H1 (cell line): ENCODE results near the gene PDGFA. TPM values are rescaled to one million over a fixed set of nuclear protein-coding genes. Genes with fewer than 3 reads are reported as not detected.

Experiments used
- CTCF ChIA-PET: fragments of 300-600 bp; sonication (Branson Sonifier 250); formaldehyde crosslinking; loops from one replicate; lab custom pipeline; 2021; ENCODE audit not compliant: partially characterized antibody; lab: Charles Lee
- POLR2A ChIA-PET: fragments of 300-600 bp; sonication (Branson Sonifier 250); formaldehyde crosslinking; loops from one replicate; lab custom pipeline; 2021; ENCODE audit warnings: inconsistent platforms; ENCODE audit not compliant: partially characterized antibody; lab: Charles Lee
- DNase-seq, 2 experiments: peaks; one replicate each; pipeline versions ENCODE4 v3.0.0 to v3.0.0-alpha.2; 2010 to 2022; ENCODE audit warnings: low spot score in 2 of 2, low read depth in 1 of 2, mixed read lengths in 1 of 2
- FAIRE-seq: peaks from 2 replicates; lab custom pipeline; 2011; peaks lifted over from hg19 to GRCh38; lab: Jason Lieb, UNC
- H2AFZ ChIP-seq: 2 replicates; pipeline ENCODE4 v1.8.1; 2012; ENCODE audit warnings: low read length, inconsistent platforms
- H2AK5ac ChIP-seq: 2 replicates; pipeline ENCODE4 v1.6.1; 2013; ENCODE audit warnings: low read depth, low read length
- H2BK120ac ChIP-seq: replicated peaks from 2 replicates; pipeline ENCODE3; 2013; ENCODE audit warnings: low read depth, low read length, inconsistent platforms
- H2BK12ac ChIP-seq: 2 replicates; pipeline ENCODE4 v1.6.1; 2013; ENCODE audit warnings: low read depth, low read length
- H2BK15ac ChIP-seq: 2 replicates; pipeline ENCODE4 v1.6.1; 2013; ENCODE audit warnings: low read length
- H2BK20ac ChIP-seq: 2 replicates; pipeline ENCODE4 v1.6.1; 2013; ENCODE audit warnings: low read length
- H2BK5ac ChIP-seq: 2 replicates; pipeline ENCODE4 v1.6.1; 2013; ENCODE audit warnings: low read depth, low read length
- H3K14ac ChIP-seq: 2 replicates; pipeline ENCODE4 v1.6.1; 2013; ENCODE audit warnings: inconsistent platforms; ENCODE audit not compliant: insufficient read length
- H3K18ac ChIP-seq: 2 replicates; pipeline ENCODE4 v1.6.1; 2013; ENCODE audit warnings: low read length; ENCODE audit errors: extremely low read depth
- H3K23ac ChIP-seq: 2 replicates; pipeline ENCODE4 v1.6.1; 2013; ENCODE audit warnings: inconsistent platforms; ENCODE audit not compliant: insufficient read length
- H3K23me2 ChIP-seq: 2 replicates; pipeline ENCODE4 v1.6.1; 2013; ENCODE audit warnings: low read depth, low read length
- H3K27ac ChIP-seq: 2 replicates; pipeline ENCODE4 v1.6.1; 2011; ENCODE audit warnings: low read depth, low read length, inconsistent platforms
- H3K27me3 ChIP-seq, 4 experiments: replicated peaks in 1 of 4; 1 replicate in 1 of 4; 2 replicates in 3 of 4; pipeline versions ENCODE4 v1.6.1 to v1.8.1; 2011 to 2013; ENCODE audit warnings: low read length in 3 of 4, mild to moderate bottlenecking in 3 of 4, inconsistent platforms in 2 of 4, mixed read lengths in 2 of 4, moderate library complexity in 1 of 4; ENCODE audit not compliant: control insufficient read depth in 3 of 4, insufficient read depth in 3 of 4; ENCODE audit errors: extremely low read depth in 1 of 4
- H3K36me3 ChIP-seq, 4 experiments: 2 replicates each; pipeline versions ENCODE4 v1.6.1 to v1.8.1; 2011 to 2013; ENCODE audit warnings: mild to moderate bottlenecking in 4 of 4, low read length in 3 of 4, moderate library complexity in 2 of 4, control low read depth in 1 of 4, inconsistent platforms in 1 of 4; ENCODE audit not compliant: insufficient read depth in 4 of 4, control insufficient read depth in 2 of 4
- H3K4ac ChIP-seq: replicated peaks from 2 replicates; pipeline ENCODE3; 2013; ENCODE audit warnings: low read length, low read depth, mixed read lengths, inconsistent platforms; ENCODE audit not compliant: insufficient read length
- H3K4me1 ChIP-seq, 4 experiments: replicated peaks in 1 of 4; 1 replicate in 1 of 4; 2 replicates in 3 of 4; pipeline versions ENCODE4 v1.6.1 to v1.8.1; 2011 to 2013; ENCODE audit warnings: low read length in 3 of 4, inconsistent platforms in 2 of 4, mixed read lengths in 1 of 4; ENCODE audit not compliant: insufficient read depth in 4 of 4, control insufficient read depth in 3 of 4
- H3K4me2 ChIP-seq, 2 experiments: 2 replicates each; pipeline versions ENCODE4 v1.6.1 to v1.8.1; 2011 to 2013; ENCODE audit warnings: low read depth in 2 of 2, low read length in 2 of 2, control low read depth in 1 of 2, inconsistent platforms in 1 of 2, mild to moderate bottlenecking in 1 of 2; ENCODE audit not compliant: insufficient read depth in 1 of 2
- H3K4me3 ChIP-seq, 4 experiments: fragments of 200-600, 300-600 bp in 1 of 4; sonication (generic), shearing (Covaris generic), sonication (Bioruptor Twin) in 1 of 4; 2 replicates each; pipeline versions ENCODE4 v1.5.1 to v1.8.1; 2011 to 2016; ENCODE audit warnings: low read length in 4 of 4, low read depth in 3 of 4, control low read depth in 2 of 4, inconsistent platforms in 2 of 4, mild to moderate bottlenecking in 2 of 4, mixed read lengths in 1 of 4, moderate library complexity in 1 of 4; ENCODE audit not compliant: insufficient read depth in 2 of 4; ENCODE audit errors: extremely low read depth in 1 of 4
- H3K56ac ChIP-seq: replicated peaks from 2 replicates; pipeline ENCODE3; 2013; ENCODE audit warnings: low read depth, mild to moderate bottlenecking, mixed read lengths, low read length, inconsistent platforms; ENCODE audit not compliant: insufficient read length
- H3K79me1 ChIP-seq: 2 replicates; pipeline ENCODE4 v1.6.1; 2013; ENCODE audit warnings: low read depth, low read length, control low read depth
- H3K79me2 ChIP-seq, 2 experiments: 2 replicates each; pipeline versions ENCODE4 v1.6.1 to v1.8.1; 2012 to 2013; ENCODE audit warnings: low read length in 2 of 2, mild to moderate bottlenecking in 2 of 2, inconsistent platforms in 1 of 2; ENCODE audit not compliant: insufficient read depth in 2 of 2, control insufficient read depth in 1 of 2
- H3K9ac ChIP-seq, 4 experiments: replicated peaks in 1 of 4; 1 replicate in 1 of 4; 2 replicates in 3 of 4; pipeline versions ENCODE4 v1.6.1 to v1.8.1; 2011 to 2013; ENCODE audit warnings: low read depth in 3 of 4, low read length in 3 of 4, control low read depth in 2 of 4, mild to moderate bottlenecking in 2 of 4, moderate library complexity in 2 of 4, inconsistent platforms in 1 of 4; ENCODE audit errors: extremely low read depth in 1 of 4
- H3K9me3 ChIP-seq, 2 experiments: 2 replicates each; pipeline versions ENCODE4 v1.6.1 to v1.8.1; 2012 to 2013; ENCODE audit warnings: mild to moderate bottlenecking in 2 of 2, moderate library complexity in 2 of 2, control low read depth in 1 of 2, inconsistent platforms in 1 of 2, low read depth in 1 of 2, low read length in 1 of 2, mixed read lengths in 1 of 2; ENCODE audit not compliant: insufficient read depth in 2 of 2
- H4K20me1 ChIP-seq, 2 experiments: replicated peaks in 1 of 2; 2 replicates each; pipeline versions ENCODE3 to v1.8.1; 2011 to 2013; ENCODE audit warnings: inconsistent platforms in 2 of 2, low read length in 2 of 2, mild to moderate bottlenecking in 1 of 2; ENCODE audit not compliant: insufficient read depth in 2 of 2, control insufficient read depth in 1 of 2
- H4K5ac ChIP-seq: 2 replicates; pipeline ENCODE4 v1.6.1; 2013; ENCODE audit warnings: low read length, low read depth, mixed read lengths, inconsistent platforms; ENCODE audit not compliant: insufficient read length
- H4K8ac ChIP-seq: 2 replicates; pipeline ENCODE4 v1.8.0; 2013; ENCODE audit warnings: mild to moderate bottlenecking, moderate library complexity, low read length, inconsistent platforms; ENCODE audit not compliant: insufficient read depth; ENCODE audit errors: extremely low read depth
- H4K91ac ChIP-seq: replicated peaks from 2 replicates; pipeline ENCODE3; 2013; ENCODE audit warnings: low read length, mixed read lengths, inconsistent platforms; ENCODE audit not compliant: insufficient read length
- CBX5 ChIP-seq: fragments of 300-800, 300-1000 bp; sonication (generic); IDR thresholded peaks from 2 replicates; pipeline ENCODE4 v1.7.1; 2016; ENCODE audit warnings: antibody characterized with exemption, low read length, low read depth
- EGR1 ChIP-seq: IDR thresholded peaks from 2 replicates; pipeline ENCODE4 v1.6.1; 2011; ENCODE audit warnings: low read depth, low read length, borderline replicate concordance
- YY1 ChIP-seq: IDR thresholded peaks from 2 replicates; pipeline ENCODE4 v1.6.1; 2011; ENCODE audit warnings: low read depth, mild to moderate bottlenecking, low read length
- WGBS, 2 experiments: shearing (Covaris generic) in 1 of 2; methylation state at CpG; one replicate each; pipeline versions ENCODE4 v1.1.6 to v1.1.7; 2013 to 2015; ENCODE audit warnings: low lambda C conversion rate in 2 of 2, mixed read lengths in 2 of 2, inconsistent platforms in 1 of 2, low coverage in 1 of 2, missing lambda C conversion rate in 1 of 2; ENCODE audit not compliant: insufficient replicate concordance in 2 of 2, insufficient coverage in 1 of 2, insufficient read length in 1 of 2; ENCODE audit errors: extremely low coverage in 1 of 2, missing lambda C conversion rate in 1 of 2; 5-methylcytosine and 5-hydroxymethylcytosine counted together
- polyA plus RNA-seq, 7 experiments: library from polyadenylated mRNA; depleted of rRNA in 3 of 7; stranded (reverse) in 5 of 7; unstranded in 2 of 7; fragments of >200 nt in 5 of 7; fragments of 200-250 nt in 2 of 7; gene quantifications; 1 replicate in 5 of 7; 2 replicates in 1 of 7; 4 replicates in 1 of 7; pipeline versions ENCODE4 v1.2.1 to v1.2.3, GENCODE V29; 2011 to 2013; ENCODE audit warnings: missing spikeins in 2 of 7, mixed read lengths in 2 of 7
- total RNA-seq: library from RNA; stranded (reverse); fragmentation: NEBNext Ultra II Directional; extraction: Animal tissue kit (Norgen Biotek cat#: 25700); gene quantifications from 2 replicates; pipeline ENCODE4 v1.2.1, GENCODE V29; 2021
- TF ChIP-seq, protein P1 (sequence below): IDR thresholded peaks from 2 replicates; pipeline ENCODE4 v1.6.1; 2012; ENCODE audit warnings: low read length, inconsistent platforms

The PDGFA gene
- total and polyA plus RNA-seq, 2 of the 8 experiments (the other 6 are each of a cell fraction or from before 2014, with no cell fraction given) = 21.1 to 43.0 TPM

DNA sequence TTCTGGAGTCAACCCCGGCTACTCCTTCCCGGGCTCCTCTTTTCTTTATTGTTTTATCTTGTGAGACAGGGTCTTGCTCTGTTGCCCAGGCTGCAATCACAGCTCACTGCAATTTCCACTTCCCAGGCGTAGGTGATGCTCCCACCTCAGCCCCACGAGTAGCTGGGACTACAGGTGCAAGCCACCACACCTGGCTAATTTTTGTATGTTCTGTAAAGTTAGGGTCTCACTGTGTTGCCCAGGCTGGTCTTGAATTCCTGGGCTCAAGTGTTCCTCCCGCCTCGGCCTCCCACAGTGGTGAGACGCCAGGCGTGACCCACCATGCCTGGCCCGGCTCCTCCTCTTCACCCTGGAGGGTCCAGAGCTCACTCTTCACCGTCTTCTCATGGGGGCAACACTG is 15.3 kb upstream of the PDGFA start:
- no peaks in the 10 kb centered on the region; the same call in 1 of the 2 replicates for H3K79me1 ChIP-seq
- no peaks in the 10 kb centered on the region for H3K23me2 ChIP-seq
- FAIRE-seq = no peak

More for the DNA sequence above, 15.3 kb upstream of the PDGFA start:
- H3K23ac ChIP-seq = no peak overlapping the region
- H3K56ac ChIP-seq = no peak overlapping the region
- DNase-seq = no peak
- peak overlapping the region; percentile 38 for H3K4ac ChIP-seq
- ChIA-PET CTCF (no interaction called here), POLR2A (no interaction called here)
- no peaks in the 10 kb centered on the region for H3K79me2 ChIP-seq
- TF ChIP-seq EGR1 (no peak), CBX5 (no peak), YY1 (no peak)
- TF ChIP-seq, protein P1, sequence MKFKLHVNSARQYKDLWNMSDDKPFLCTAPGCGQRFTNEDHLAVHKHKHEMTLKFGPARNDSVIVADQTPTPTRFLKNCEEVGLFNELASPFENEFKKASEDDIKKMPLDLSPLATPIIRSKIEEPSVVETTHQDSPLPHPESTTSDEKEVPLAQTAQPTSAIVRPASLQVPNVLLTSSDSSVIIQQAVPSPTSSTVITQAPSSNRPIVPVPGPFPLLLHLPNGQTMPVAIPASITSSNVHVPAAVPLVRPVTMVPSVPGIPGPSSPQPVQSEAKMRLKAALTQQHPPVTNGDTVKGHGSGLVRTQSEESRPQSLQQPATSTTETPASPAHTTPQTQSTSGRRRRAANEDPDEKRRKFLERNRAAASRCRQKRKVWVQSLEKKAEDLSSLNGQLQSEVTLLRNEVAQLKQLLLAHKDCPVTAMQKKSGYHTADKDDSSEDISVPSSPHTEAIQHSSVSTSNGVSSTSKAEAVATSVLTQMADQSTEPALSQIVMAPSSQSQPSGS = no peak
- no peak overlapping the region for H3K14ac ChIP-seq
- no peaks in the 10 kb centered on the region for H3K27me3 ChIP-seq
- no peak overlapping the region for H3K18ac ChIP-seq
- no peak overlapping the region for H4K8ac ChIP-seq
- H2BK20ac ChIP-seq = no peak overlapping the region
- 90% methylated on average over 5 of the region's 10 CpGs; no CpG with 5 or more reads in 1 of the 2 experiments for WGBS, 2 experiments
- H2BK5ac ChIP-seq = no peak overlapping the region
- H3K27ac ChIP-seq = no peak overlapping the region
- peak overlapping the region; percentile 40 for H4K91ac ChIP-seq
- no peaks in the 10 kb centered on the region for H3K9me3 ChIP-seq
- no peak overlapping the region for H2BK120ac ChIP-seq
- H4K5ac ChIP-seq = no peak overlapping the region
- no peak overlapping the region for H3K4me3 ChIP-seq
- no peak overlapping the region for H2BK12ac ChIP-seq
- H3K9ac ChIP-seq = no peak overlapping the region
- no peak overlapping the region for H2AFZ ChIP-seq
- H2AK5ac ChIP-seq = no peak overlapping the region
- no peak overlapping the region for H2BK15ac ChIP-seq
- no peak overlapping the region for H3K4me2 ChIP-seq
- no peaks in the 10 kb centered on the region for H3K36me3 ChIP-seq
- H4K20me1 ChIP-seq = no peaks in the 10 kb centered on the region
- H3K4me1 ChIP-seq = peaks cover 0 to 15% (median 9%) of the 10 kb centered on the region in 4 experiments; a peak in 5 of 7 replicates
